HepG2 (cell line): Measurements from ENCODE around the gene PIH1D2.

Experiments used
- HDAC2 ChIP-seq: sonication (generic); formaldehyde crosslinking; IDR thresholded peaks from 2 replicates; pipeline ENCODE4 v1.4.0; 2020; ENCODE audit warnings: missing genetic modification reagents
- REXO4 ChIP-seq: sonication (generic); formaldehyde crosslinking; IDR thresholded peaks from 2 replicates; pipeline ENCODE4 v1.8.0; 2022; ENCODE audit warnings: missing genetic modification reagents, mild to moderate bottlenecking, borderline replicate concordance
- ZNF766 ChIP-seq: sonication (generic); formaldehyde crosslinking; IDR thresholded peaks from 2 replicates; pipeline ENCODE4 v1.5.0; 2020; ENCODE audit warnings: missing genetic modification reagents, borderline replicate concordance

DNA sequence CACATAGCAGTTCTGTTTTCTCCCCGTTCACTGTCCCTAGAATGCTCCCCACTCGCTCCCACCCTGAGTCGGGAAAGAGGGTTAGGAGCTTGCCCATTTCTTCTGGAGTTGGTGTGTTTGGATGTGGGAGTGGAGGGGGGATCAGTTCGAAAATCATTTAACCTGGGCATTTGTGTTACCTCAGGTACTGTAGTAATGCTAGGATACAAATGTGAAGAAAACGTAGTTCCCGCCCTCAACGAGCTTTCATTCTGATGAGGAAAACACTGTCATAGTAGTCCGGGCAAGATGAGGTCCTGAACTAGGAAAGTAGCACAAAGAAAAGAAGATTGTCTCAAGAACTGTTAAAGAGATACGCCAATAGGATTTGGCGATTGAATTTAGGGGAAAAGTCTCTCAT lies 13.4 kb upstream of the PIH1D2 start:
- TF ChIP-seq REXO4 (CRISPR knock-in tag) (no peak), ZNF766 (CRISPR knock-in tag) (no peak), HDAC2 (CRISPR knock-in tag) (no peak)
